Measurements from ENCODE around the gene TMEM225B. TPM values are rescaled to one million over a fixed set of nuclear protein-coding genes. Genes with fewer than 3 reads are reported as not detected.
"Not testable (repeated sequence)": the region's sequence is repeated elsewhere in the genome, so short reads cannot be mapped to it uniquely, and the experiment has no call there.

Gene TMEM225B
- total RNA-seq, 4 donors from 2014 or later: 0.68 to 1.6 TPM; not detected in 2

DNA sequence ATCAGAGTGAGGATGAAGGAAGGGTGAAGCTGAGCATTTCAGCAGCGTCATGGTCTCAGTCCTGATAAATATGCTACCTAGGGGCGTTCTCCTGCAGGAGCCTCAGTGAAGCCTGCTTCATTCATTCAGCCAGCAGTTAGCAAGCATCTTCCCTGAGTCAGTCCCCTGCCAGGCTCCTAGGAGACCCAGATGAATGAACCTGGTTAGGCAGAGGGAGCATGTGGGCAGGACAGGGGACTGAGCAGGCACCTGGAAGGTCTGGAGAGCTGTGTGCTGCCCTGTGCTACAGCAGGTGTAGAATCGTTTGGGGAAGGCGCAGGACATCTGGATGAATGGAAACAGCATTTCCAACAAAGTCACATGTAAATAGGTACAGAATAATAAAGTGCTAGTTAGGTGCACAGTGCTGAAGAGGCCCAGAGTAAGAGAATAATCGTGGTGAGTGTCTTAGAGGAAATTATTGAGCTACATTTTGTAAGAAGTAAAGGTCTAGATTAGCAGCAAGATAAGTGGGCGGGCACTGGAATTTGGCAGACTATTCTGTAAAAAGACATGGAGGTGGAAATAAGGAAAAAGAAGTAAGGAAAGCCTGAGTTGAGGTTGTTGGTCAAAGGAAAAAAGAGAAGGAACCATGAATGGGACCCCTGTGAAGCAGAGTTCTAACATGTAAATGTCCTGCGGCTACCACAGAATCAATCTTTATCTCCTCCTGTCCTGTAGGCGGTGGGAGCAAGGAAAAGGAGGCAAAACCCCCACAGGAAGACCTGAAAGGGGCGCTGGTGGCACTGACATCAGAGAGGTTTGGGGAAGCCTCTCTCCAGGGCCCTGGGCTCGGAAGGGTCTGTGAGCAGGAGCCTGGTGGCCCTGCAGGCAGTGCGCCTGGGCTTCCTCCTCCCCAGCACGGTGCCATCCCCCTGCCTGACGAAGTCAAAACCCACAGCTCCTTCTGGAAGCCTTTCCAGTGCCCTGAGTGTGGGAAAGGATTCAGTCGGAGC is 30.7 kb downstream of the TMEM225B start:
- 76 to 87% methylated on average over 6 to 14 of the region's 14 CpGs for WGBS, 2 donors (ENCODE audit: low coverage in 1 of 2)
- intact Hi-C loops (cut with DNase I; ENCODE audit: low total_unique reads): no loop called here
- H3K27me3 ChIP-seq: no peaks in the 10 kb centered on the region
- no peak for DNase-seq
- no peaks in the 10 kb centered on the region for H3K4me1 ChIP-seq
- H3K36me3 ChIP-seq: peaks cover 0 to 54% (median 16%) of the 10 kb centered on the region in 4 donors
- TF ChIP-seq CTCF (IDR thresholded peaks at IDR 0.05) (no peak), POLR2AphosphoS5 (IDR thresholded peaks at IDR 0.05) (no peak), EP300 (IDR thresholded peaks at IDR 0.05; ENCODE audit: low read depth) (no peak), POLR2A (IDR thresholded peaks at IDR 0.05) (no peak)
- H3K9me3 ChIP-seq: no peaks in the 10 kb centered on the region
- in situ Hi-C loops (cut with MboI; ENCODE audit: low pct_ligation_motif_present in 1 of 4, low pct_unique_long_range_greater_than_20kb in 1 of 4, low sequenced_read_pairs in 3 of 4): no loop called here
- no peak overlapping the region for H3K4me3 ChIP-seq
- H3K27ac ChIP-seq: no peak overlapping the region

DNA sequence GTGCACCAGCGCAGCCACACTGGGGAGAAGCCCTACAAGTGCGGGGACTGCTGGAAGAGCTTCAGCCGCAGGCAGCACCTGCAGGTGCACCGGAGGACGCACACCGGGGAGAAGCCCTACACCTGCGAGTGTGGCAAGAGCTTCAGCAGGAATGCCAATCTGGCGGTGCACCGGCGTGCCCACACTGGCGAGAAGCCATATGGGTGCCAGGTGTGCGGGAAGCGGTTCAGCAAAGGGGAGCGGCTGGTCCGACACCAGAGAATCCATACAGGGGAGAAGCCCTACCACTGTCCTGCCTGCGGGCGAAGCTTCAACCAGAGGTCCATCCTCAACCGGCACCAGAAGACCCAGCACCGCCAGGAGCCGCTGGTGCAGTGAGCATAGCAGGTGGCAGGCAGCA is 31.6 kb downstream of the TMEM225B start:
- Histone ChIP-seq H3K27ac (no peak overlapping the region), H3K4me3 (no peak overlapping the region), H3K4me1 (no peaks in the 10 kb centered on the region), H3K9me3 (no peaks in the 10 kb centered on the region), H3K36me3 (peaks cover 0 to 50% (median 13%) of the 10 kb centered on the region in 4 donors), H3K27me3 (no peaks in the 10 kb centered on the region)
- in situ Hi-C loops (cut with MboI; ENCODE audit: low pct_ligation_motif_present in 1 of 4, low pct_unique_long_range_greater_than_20kb in 1 of 4, low sequenced_read_pairs in 3 of 4) (no loop called here), intact Hi-C loops (cut with DNase I; ENCODE audit: low total_unique reads) (no loop called here)
- no peak for TF ChIP-seq POLR2AphosphoS5 (IDR thresholded peaks at IDR 0.05)
- no peak for TF ChIP-seq EP300 (IDR thresholded peaks at IDR 0.05; ENCODE audit: low read depth)
- no peak for TF ChIP-seq CTCF (IDR thresholded peaks at IDR 0.05)
- no peak for TF ChIP-seq POLR2A (IDR thresholded peaks at IDR 0.05)
- DNase-seq: no peak
- 91% methylated on average over 20 of the region's 20 CpGs; no CpG with 5 or more reads in 1 of the 2 donors for WGBS, 2 donors (ENCODE audit: low coverage in 1 of 2)

DNA sequence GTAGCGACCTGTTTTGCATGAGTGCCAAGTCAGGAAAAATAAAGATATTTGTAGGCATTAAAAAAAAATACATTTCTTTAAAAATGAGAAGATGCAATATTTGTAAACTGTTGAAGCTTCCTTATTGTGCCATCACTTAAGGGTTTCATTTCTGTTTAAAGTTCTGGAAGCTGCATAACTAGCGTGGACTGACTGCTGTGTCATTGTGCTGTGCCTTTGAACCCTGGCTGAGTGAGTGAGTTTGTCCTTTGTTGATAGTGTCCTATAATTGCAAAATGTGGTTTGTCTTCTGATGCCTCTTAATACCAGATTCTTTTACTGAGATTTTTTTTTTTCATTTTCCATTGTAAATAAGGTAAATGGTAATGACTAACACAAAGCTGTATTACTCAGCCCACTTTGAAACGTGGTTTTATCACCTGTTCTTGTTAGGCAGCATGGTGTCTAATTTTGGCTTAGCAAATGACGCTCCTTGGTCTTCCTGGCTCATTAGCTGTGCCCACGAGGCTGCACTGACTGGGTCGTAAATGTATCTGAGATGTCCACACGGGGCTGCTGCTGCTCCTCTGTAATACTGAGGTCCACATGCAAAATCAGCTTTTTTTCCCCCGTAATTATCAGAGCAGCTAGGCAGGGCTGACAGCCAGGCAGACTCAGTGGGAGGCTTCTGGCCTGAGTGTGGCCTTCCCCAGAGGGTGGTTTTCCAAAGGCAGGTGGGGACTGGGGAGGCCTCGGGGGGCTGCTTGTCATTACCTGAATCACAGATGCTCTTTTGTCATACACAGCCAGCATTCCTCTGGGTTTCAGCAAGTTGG is 33.4 kb downstream of the TMEM225B start:
- H3K4me3 ChIP-seq: no peak overlapping the region
- DNase-seq: no peak
- H3K36me3 ChIP-seq: peaks cover 0 to 34% (median 4%) of the 10 kb centered on the region in 4 donors
- in situ Hi-C loops (cut with MboI; ENCODE audit: low pct_ligation_motif_present in 1 of 4, low pct_unique_long_range_greater_than_20kb in 1 of 4, low sequenced_read_pairs in 3 of 4) (no loop called here), intact Hi-C loops (cut with DNase I; ENCODE audit: low total_unique reads) (no loop called here)
- no peaks in the 10 kb centered on the region for H3K27me3 ChIP-seq
- WGBS, 2 donors (ENCODE audit: low coverage in 1 of 2): 55 to 73% methylated on average over 4 to 9 of the region's 9 CpGs
- TF ChIP-seq EP300 (IDR thresholded peaks at IDR 0.05; ENCODE audit: low read depth) (no peak), POLR2AphosphoS5 (IDR thresholded peaks at IDR 0.05) (no peak), POLR2A (IDR thresholded peaks at IDR 0.05) (no peak), CTCF (IDR thresholded peaks at IDR 0.05) (no peak)
- no peaks in the 10 kb centered on the region for H3K4me1 ChIP-seq
- no peaks in the 10 kb centered on the region for H3K9me3 ChIP-seq
- no peak overlapping the region for H3K27ac ChIP-seq

DNA sequence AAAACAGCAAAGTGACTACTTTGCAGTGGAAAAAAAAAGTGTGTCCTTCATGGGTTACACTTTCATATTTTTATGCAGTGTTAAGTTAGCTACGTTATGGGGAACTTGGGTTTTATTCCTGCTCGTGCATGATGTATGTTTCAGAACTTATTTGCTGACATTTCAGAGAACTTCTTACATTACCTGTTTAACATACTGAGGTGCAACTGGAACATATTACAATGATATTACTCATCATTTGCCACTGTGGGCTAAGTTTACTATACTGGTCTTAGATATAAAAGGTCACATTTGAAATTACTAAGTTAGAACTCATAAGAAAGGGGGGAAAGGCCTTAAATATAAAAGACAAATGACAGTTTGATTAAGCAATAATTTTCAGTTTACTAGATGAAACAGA is 39.3 kb downstream of the TMEM225B start:
- H3K27me3 ChIP-seq; intact Hi-C loops (cut with DNase I; ENCODE audit: low total_unique reads); H3K4me3 ChIP-seq; H3K36me3 ChIP-seq; in situ Hi-C loops (cut with MboI; ENCODE audit: low pct_ligation_motif_present in 1 of 4, low pct_unique_long_range_greater_than_20kb in 1 of 4, low sequenced_read_pairs in 3 of 4); H3K27ac ChIP-seq; H3K4me1 ChIP-seq; DNase-seq; H3K9me3 ChIP-seq: not testable (repeated sequence)
- 79 to 82% methylated on average over 2 of the region's 2 CpGs for WGBS, 2 donors (ENCODE audit: low coverage in 1 of 2)

Measured in transverse colon (tissue), 4 donors.